GM21717 (cell line): Measurements from ENCODE around the gene DYNLT3.

ENCODE experiments used
- ATAC-seq: cut with Tn5 transposase; IDR thresholded peaks from one replicate; pipeline ENCODE4 v1.9.1; 2021; ENCODE audit warnings: mild to moderate bottlenecking, moderate library complexity; ENCODE audit not compliant: unreplicated experiment

DYNLT3 gene, protein sequence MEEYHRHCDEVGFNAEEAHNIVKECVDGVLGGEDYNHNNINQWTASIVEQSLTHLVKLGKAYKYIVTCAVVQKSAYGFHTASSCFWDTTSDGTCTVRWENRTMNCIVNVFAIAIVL

DNA sequence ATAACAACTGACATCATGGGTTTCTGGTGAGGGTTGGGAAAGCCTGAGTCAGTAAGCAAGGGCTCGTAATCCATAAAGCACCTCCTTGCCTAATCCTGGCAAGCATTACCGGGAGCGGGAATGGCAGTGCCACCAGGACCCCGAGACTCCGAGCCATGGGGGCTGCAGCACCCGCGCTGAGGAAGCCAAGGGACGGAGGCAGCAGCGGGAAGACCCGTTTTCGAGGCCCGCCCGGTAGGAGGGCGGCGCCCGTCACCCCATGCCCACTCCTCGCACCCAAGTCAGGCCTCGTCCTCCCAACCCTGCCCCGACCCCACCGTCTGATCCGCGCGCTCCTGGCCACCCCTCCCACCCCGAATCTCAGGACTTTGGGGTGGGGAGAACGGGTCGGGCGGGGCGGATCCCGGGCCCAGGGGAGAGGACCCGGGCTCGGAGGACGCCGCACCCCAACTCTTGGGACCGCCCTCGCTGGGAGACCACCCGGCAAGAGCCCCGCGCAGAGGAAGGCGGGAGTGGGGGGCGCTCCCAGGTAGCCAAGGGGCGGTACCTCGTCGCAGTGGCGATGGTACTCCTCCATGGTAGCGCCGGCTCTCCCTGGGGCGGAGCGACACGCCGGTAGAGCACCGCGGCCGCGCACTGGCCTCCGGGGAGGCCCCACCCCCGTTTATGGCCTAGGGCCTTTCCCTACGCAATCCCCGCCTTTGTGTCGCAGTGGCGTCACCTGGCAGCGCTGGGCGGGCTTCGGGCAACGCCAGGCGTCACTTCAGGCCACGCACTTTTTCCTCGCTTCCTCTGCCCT, at the start of gene DYNLT3:
Gene DYNLT3 (minus strand): TSS at position 638 of the 799 bp plus-strand sequence. CDS start 61 bp downstream, at position 577.
- ATAC-seq, result peak; percentile 98

DNA sequence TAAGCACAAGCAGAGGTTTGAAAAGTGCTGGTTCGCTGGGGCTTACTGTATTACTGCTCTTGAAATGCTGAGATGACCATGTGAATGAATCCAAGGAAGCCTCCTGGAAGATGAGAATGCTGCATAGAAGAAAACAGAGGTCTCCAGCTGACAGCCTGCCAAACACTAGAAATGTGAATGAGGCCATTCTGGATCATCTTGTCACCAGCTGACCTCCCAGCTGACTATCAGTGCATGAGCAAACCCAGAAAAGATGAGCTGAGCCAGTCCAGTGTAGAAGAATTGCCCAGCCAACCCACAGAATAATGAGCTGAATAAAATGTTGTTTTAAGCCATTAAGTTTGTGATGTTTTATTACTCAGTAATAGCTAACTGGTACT, 49.1 kb upstream of the DYNLT3 start:
- ATAC-seq, result no peak

DNA sequence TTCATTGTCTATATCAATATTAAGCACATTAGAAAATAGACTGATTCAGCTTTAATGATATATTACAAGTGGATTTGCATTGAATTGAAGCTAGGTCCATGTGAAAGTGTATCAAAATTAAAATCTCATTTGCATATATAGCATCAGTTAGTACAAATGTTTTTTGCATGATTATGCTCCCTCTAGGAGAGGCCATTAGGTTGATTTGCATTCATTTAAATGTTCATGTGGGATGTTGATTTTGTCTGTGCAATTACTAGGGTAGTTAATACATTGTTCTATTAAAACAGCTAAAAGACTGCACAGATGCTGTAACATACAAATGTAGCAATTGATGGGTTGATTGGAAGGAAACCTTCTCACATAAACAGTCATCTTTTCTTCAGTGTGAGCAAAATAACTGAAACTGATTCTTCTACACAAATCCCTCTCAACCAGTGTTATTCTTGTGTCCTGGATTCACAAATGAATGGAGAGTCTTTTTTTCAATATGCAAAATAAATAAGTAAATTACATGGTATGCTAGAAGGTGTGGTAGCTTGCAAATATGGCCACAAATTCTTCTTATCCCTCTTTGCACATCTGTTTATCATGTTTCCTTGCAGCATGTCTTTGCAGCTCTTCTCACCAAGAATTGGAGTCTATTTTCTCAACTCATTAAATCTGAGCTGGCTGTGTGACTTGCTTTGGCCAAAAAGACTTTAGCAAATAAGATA, 48.6 kb upstream of the DYNLT3 start:
- ATAC-seq, result no peak

DNA sequence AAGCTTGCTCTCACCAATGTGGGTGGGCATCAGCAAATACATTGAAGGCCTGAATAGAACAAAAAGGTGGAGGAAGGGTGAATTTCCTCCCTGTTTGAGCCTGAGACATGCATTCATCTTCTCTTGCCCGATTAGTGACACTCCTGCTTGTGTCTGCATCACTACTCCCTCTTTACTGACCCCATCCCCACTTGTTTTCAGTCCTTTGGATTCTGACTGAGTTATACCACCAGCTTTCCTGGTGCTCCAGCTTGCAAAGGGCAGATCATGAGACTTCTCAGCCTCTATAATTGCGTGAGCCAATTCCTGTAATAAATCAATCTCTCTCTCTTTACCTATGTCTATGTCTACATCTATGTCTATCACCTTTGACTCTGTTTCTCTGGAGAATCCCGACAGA, 47.4 kb upstream of the DYNLT3 start:
- ATAC-seq, result no peak

DNA sequence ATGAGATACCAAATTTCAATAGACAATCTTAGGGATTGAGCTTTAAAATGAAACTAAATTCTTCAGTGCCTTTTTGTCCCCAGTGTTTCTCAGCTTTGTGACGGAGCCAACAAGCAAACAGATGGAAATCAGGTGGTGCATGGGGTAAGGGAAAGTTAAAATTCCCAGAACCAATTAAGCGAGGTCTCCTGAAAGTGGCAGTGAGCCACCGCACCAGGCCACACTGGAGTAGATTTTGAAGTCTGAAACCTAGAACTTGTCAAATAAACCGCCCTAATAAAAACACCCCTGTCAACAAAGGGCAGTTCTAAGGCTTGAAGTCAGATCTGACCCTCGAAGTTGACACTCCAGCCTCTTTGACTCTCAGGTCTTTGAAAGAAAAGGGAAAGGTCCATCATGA, 40.6 kb upstream of the DYNLT3 start:
- ATAC-seq, result no peak

DNA sequence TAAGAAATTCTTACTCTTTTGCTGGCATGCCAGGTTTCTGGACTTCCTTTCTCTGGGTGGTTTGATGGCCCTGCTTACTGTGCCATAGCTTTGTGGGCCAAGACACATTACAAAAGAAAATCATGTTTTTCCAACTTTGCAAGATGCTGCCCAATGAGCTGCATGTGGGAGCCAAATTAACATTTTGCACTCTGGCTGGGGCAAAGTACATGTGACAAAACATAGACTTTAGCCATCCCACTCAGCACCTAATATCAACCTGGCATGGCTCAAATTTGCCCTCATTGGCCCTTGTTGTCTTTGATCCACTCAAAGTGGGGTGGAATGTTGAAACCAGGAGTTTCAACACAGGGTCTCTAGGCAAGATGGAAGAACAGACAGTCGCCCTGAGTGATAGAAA, 40.0 kb upstream of the DYNLT3 start:
- no peak for ATAC-seq

DNA sequence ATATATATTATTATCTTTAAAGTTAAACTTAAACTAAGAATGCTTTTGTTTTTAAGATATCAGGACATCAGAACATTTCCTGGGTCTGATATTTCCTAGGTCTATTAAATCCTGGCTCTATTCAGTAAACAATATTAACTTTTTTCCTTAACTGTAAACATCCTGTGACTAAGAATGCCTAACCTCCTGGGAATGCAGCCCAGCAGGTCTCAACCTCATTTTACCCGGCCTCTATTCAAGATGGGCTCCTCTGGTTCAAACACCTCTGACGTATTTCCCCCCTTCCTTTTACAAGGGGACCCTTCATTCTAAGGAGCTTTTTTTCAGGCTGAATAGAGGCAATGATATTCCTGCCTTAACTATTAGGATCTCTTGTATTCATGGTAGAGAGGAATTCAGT, 35.8 kb upstream of the DYNLT3 start:
- no peak for ATAC-seq

DNA sequence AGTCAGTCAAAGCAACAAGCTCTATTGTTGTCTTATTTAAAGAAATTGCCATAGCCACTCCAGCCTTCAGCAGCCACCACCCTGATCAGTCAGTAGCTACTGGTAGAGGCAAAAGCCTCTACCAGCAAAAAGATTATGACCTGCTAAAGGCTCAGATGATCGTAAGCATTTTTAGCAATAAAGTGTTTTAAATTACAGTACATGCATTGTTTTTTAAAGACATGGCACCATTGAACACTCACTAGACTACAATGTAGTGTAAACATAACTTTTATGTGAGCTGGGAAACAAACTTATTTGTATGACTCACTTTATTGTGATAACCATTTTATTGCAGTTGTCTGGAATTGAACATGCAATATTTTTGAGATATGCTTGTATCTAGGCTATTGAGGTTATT, 32.3 kb upstream of the DYNLT3 start:
- ATAC-seq, result no peak

DNA sequence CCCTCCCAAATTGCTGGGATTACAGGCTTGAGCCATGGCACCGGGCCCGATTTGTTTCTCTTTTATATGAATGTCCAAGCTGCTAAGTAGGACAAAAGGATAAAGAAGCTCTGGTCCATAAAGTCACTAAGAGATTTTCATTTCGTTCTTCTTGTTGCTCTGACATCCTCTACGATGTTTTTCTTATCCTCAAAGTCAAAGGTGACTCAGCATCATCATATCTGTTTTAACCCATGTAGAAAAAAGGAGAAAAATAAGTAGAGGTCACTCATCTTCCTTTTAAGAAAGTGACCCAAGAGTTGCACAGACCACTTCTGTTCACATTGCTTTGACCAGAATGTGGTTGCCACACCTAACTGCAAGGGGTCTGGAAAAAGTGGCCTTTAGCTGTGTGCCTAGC, 29.3 kb upstream of the DYNLT3 start:
- ATAC-seq, result no peak

DNA sequence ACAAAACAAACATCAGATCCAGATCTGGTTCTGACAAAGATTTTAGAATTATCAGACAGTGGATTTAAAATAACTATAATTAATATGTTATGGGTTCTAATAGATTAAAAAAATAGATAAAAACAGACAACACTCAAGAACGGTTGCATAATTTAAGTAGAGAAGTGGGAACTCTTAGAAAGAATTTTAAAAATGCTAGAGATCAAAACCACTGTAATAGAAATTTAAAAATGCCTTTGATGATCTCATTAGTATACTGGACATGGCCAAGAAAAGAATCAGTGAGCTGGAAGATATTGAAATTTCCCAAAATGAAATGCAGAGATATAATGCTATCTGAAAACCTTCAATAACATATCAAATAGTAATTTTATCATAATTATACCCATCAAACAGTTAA, 28.3 kb upstream of the DYNLT3 start:
- ATAC-seq, result no peak

DNA sequence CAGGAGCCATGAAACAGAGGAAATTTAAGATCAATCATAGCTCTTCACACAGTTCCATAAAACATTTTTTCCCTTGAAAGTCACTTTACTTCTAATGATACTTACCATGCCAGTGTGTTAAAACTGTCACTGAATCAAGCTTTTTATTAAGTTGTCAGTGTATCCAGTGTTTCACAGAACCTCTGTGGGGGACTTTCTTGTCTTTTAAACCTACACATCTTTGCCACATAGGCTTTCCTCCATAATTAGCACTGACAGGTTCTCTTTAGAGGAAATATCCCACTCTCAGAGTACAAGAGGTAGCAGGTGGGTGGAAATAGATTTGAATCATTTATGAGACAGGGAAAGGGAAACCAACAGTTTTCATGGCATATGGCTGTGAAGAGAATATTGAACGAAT, 25.8 kb upstream of the DYNLT3 start:
- ATAC-seq, result no peak

DNA sequence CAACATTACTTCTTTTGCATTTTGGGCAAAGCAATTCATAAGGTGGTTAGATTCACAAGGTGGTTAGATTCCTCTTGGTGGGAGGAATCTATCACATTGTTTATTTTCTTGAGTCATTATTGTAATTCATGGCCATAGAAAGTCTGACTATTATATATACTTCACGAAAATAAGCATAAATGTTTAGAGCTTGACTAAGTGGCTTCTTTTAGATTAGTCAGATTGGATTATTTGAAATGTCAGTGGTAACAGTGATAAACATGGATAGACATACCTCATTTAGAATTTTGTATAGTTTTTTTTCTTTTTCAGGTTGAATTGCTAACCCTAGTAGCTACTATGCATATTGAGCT, 24.9 kb upstream of the DYNLT3 start:
- ATAC-seq, result no peak

DNA sequence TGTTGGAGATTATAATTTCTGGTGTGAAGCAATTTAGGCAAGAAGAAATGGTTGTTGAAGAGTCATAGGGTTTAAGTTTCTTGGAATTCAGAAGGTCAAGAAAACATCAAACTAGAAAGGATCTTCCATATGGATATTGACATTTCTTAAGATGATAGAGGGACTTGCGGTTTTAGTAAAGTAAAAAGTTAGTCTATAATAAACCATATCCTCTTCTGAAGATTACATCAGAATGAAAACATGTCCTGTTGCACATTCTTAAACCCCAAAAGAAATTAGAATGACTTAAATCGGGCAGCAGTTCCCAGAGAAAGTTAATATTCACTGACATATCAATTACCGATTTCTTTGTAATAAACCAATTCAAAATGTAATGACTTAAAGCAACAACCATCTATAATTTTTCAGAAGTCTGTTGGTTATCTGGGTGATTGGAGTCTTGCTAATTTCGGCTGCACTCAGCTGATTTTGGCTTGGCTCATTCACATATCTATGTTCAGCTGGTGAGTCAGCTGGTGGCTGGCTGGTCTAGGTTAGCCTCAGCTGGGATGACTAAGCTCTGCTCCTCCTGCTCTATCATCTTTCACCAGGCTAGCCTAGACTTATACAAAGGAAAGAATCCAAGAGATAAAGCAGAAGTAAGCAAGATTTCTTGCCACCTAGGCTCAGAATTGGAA, 24.4 kb upstream of the DYNLT3 start:
- no peak for ATAC-seq

DNA sequence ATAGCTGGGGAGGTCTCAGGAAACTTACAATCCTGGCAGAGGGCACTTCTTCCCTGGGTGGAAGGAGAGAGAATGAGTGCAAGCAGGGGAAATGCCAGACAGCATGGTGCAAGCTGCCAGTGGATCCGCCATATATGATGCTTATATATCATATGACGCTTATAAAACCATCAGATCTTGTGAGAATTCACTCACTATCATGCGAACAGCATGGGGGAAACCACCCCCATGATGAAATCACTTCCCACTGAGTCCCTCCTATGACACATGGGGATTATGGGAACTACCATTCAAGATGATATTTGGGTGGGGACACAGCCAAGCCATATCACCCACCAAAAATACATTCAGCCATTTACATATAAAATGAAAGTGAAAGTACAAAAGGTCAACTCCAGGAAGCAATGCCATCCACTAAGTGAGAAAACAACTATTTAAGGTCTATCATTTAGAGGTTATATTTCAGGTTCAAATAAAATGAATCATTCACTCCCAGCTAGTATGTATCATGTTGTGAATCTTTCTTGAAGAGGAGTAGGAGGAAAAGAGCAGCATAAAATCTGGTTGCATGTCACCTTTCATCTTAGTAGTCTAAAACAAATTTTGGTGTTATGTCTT, 20.3 kb upstream of the DYNLT3 start:
- no peak for ATAC-seq

DNA sequence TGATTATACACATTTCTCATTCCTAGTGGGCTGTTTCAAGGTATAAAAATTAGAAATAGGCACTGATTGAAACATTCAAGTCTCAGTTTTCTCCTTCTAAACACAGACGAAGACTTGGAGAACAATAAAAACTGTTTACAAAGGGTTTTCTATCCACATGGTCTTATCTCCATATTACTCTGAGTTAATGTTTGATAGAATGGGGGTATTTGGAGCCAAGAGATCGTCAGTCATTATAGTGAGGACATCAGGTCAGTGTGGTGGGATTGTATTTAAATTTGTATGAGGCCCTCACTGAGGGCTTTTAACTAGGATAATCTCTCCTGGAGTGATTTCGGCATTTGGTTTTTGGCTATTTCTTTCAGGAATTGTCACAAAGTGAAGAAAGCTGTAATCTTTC, 16.4 kb upstream of the DYNLT3 start:
- no peak for ATAC-seq

DNA sequence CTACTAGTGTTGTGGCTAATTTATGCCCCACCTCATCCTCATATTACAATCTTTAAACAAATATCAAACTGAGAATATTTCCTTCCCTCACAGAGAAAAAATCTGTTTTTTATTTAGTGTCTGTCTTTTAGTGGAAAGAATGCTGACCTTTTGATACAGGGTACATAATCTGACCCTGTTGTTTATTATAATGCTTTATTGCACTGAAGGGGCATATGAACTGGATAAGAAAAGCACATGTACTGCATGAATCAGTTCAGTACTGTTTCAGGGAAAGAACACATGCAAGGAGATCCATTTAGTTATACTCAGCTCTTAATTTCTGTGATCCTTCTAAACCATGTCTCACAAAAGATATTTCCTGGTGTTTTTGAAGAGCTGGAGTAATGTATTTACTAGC, 15.5 kb upstream of the DYNLT3 start:
- ATAC-seq, result no peak

DNA sequence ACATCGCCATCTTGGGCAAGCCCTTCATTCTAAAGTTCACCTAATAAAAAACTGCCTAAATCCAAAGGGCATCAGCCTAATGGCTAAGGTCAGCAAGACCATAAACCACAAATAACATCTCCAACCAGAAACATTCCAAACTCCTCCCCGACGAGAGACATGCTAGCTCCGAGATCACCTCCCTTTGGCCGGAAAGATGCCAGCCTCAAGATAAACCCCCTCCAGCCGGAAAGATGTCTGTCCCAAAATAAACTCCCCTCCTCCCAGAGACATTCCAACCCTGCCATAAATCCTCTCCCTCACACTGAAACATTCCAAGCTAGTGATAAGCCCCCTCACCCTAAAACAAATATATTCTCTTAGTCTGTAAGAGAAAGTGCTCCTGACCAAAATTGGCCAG, 13.3 kb upstream of the DYNLT3 start:
- no peak for ATAC-seq

DNA sequence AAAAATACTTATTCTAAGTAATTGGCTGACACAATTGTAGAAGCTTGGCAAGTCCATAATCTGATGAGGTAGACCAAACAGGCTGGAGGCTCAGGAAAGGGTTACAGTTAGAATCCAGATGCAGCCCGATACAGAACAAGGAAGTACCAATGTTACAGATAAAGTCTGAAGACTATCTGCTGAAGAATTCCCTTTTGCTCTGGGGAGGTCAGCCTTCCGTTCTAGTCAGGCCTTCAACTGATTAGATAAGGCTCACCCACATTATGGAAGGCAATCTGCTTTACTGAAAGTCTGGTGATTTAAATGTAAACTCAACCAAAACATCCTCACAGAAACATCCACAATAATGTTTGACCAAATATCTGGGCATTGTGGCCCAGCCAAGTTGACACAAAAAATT, 7.4 kb upstream of the DYNLT3 start:
- ATAC-seq, result no peak

DNA sequence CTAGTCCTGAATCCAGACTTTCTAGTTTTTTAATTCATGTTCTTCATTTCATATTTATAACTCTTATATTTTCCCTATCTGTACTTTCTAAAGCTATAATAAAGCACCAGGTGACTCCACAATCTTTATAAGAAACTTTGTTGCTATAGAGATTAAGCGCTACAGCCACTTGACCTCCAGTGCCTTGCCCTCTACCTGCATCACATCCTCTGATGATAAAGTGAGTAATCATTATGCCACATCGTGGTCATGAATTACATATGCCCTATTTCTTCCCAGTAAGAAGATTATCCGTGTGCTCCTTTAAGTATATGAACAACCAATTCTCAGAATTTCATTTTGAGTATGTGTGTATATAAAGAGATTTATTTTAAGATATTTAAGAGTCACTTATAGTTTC, 6.8 kb upstream of the DYNLT3 start:
- ATAC-seq, result no peak

DNA sequence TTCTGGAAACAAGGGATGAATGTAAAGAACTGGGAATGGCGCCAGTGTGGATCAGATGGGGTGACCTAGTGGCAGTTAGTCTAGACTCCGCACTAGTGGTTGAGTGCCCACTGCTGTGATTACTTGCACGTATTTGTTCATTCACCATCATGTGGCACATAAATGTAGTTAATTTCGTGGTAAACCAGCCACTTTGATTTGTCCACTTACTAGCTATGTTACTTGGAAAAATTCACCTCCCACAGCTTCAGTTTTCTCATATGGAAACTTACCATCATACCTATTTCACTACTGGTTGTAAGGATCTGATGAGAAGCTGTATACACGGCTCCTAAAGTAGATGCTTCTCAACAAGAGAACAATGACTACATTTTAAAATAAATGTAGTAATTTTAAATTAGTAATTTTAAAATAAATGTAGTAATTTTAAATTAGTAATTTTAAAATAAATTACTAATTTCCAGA, 394 bp upstream of the DYNLT3 start:
- ATAC-seq, result peak; percentile 16

DNA sequence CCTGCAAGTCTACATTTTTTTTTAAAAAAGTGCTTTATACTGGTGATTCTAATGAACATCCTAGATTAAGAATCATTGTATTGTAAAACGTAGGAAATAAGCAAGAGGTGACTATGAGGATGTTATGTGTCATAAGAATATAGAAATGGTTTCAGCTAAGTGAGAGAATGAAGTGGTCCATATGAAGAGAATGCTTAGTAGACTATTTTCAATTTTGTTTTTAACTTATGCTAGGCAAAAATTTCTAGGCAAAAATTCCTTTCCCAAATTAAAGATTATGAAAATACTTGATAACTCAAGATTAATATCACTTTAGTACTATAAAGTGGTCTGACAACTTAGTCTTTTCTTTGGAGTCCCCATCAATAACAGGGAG, 825 bp downstream of the DYNLT3 start:
- no peak for ATAC-seq
